NCI-H774 (cell line): ENCODE data around the gene ODR4.
"Not testable (repeated sequence)": the region's sequence is repeated elsewhere in the genome, so short reads cannot be mapped to it uniquely, and the experiment has no call there.

ENCODE experiments used
- DNase-seq: peaks from one replicate; lab custom pipeline; 2025; lab: John Stamatoyannopoulos, UW

The ODR4 gene

GRCh38 chr1:186375152-186375928, at the start of gene ODR4, which contains the start of gene TPR:
ODR4 (plus strand) TSS chr1:186375838; CDS start chr1:186379786, 3,948 bp downstream.
TPR (minus strand) TSS chr1:186375253; CDS start chr1:186375028, 225 bp downstream.
- peak; percentile 99 for DNase-seq

GRCh38 chr1:186326009-186326408, 49.6 kb upstream of the ODR4 start:
- DNase-seq = no peak

- no peak for DNase-seq
Measured at GRCh38 chr1:186327331-186327730, 48.3 kb upstream of the ODR4 start.

GRCh38 chr1:186330758-186331157, 44.9 kb upstream of the ODR4 start:
- no peak for DNase-seq

GRCh38 chr1:186337554-186337953, 38.1 kb upstream of the ODR4 start:
- no peak for DNase-seq

- no peak for DNase-seq
Measured at GRCh38 chr1:186340772-186341171, 34.9 kb upstream of the ODR4 start.

- DNase-seq = not testable (repeated sequence)
Measured at GRCh38 chr1:186347837-186348691, 27.6 kb upstream of the ODR4 start.

GRCh38 chr1:186374303-186375151, 1.1 kb upstream of the ODR4 start:
- peak; percentile 29 for DNase-seq

- no peak for DNase-seq
Measured at GRCh38 chr1:186375929-186376319, 286 bp downstream of the ODR4 start.

GRCh38 chr1:186386725-186387383, 11.2 kb downstream of the ODR4 start:
- DNase-seq = no peak

GRCh38 chr1:186390925-186391324, 15.3 kb downstream of the ODR4 start:
- no peak for DNase-seq

- no peak for DNase-seq
Measured at GRCh38 chr1:186391841-186392240, 16.2 kb downstream of the ODR4 start.

- not testable (repeated sequence) for DNase-seq
Measured at GRCh38 chr1:186392711-186393110, 17.1 kb downstream of the ODR4 start.

GRCh38 chr1:186401446-186401845, 25.8 kb downstream of the ODR4 start:
- DNase-seq = not testable (repeated sequence)

GRCh38 chr1:186403632-186404031, 28.0 kb downstream of the ODR4 start:
- no peak for DNase-seq

GRCh38 chr1:186404454-186405051, 28.9 kb downstream of the ODR4 start:
- peak; percentile 9 for DNase-seq

- no peak for DNase-seq
Measured at GRCh38 chr1:186409091-186409490, 33.5 kb downstream of the ODR4 start.

GRCh38 chr1:186413319-186413718, 37.7 kb downstream of the ODR4 start:
- DNase-seq = no peak

GRCh38 chr1:186418503-186418902, 42.9 kb downstream of the ODR4 start:
- peak; percentile 52 for DNase-seq

- no peak for DNase-seq
Measured at GRCh38 chr1:186420311-186420710, 44.7 kb downstream of the ODR4 start.

- no peak for DNase-seq
Measured at GRCh38 chr1:186420923-186421322, 45.3 kb downstream of the ODR4 start.
